Globus pallidus (tissue), 1 donor: Measurements from ENCODE around the gene CAMKMT.
A peak's percentile ranks its signal among the peaks of the same experiment; 100 is the strongest.

Experiments used
- DNase-seq: peaks from one replicate; pipeline ENCODE4 v3.0.0-alpha.2; 2015; ENCODE audit warnings: low spot score

Gene CAMKMT

GRCh38 chr2:44598330-44599119 lies 236.8 kb downstream of the CAMKMT start:
- no peak for DNase-seq

GRCh38 chr2:44599130-44599529 lies 237.4 kb downstream of the CAMKMT start:
- DNase-seq = no peak

GRCh38 chr2:44602446-44602845 lies 240.7 kb downstream of the CAMKMT start:
- no peak for DNase-seq

GRCh38 chr2:44605511-44605910 lies 243.8 kb downstream of the CAMKMT start:
- DNase-seq = no peak

- no peak for DNase-seq
These were observed 250.5 kb downstream of the CAMKMT start for GRCh38 chr2:44612276-44612675.

- DNase-seq = no peak
These were observed 253.2 kb downstream of the CAMKMT start for GRCh38 chr2:44614940-44615339.

- peak; percentile 5 for DNase-seq
These were observed 254.3 kb downstream of the CAMKMT start for GRCh38 chr2:44615950-44616518.

GRCh38 chr2:44616667-44617155 lies 255.0 kb downstream of the CAMKMT start:
- no peak for DNase-seq

- no peak for DNase-seq
These were observed 256.7 kb downstream of the CAMKMT start for GRCh38 chr2:44618251-44619023.

GRCh38 chr2:44620189-44620990 lies 258.6 kb downstream of the CAMKMT start:
- DNase-seq = no peak

- no peak for DNase-seq
These were observed 262.0 kb downstream of the CAMKMT start for GRCh38 chr2:44623622-44624351.

GRCh38 chr2:44628297-44628696 lies 266.6 kb downstream of the CAMKMT start:
- DNase-seq = no peak

GRCh38 chr2:44632931-44633689 lies 271.4 kb downstream of the CAMKMT start:
- DNase-seq = no peak

GRCh38 chr2:44635725-44636124 lies 274.0 kb downstream of the CAMKMT start:
- DNase-seq = no peak

GRCh38 chr2:44638649-44639048 lies 276.9 kb downstream of the CAMKMT start:
- no peak for DNase-seq

GRCh38 chr2:44639399-44639798 lies 277.7 kb downstream of the CAMKMT start:
- DNase-seq = no peak

GRCh38 chr2:44642123-44642857 lies 280.5 kb downstream of the CAMKMT start:
- no peak for DNase-seq

- no peak for DNase-seq
These were observed 284.2 kb downstream of the CAMKMT start for GRCh38 chr2:44645937-44646336.

GRCh38 chr2:44649381-44649780 lies 287.6 kb downstream of the CAMKMT start:
- DNase-seq = no peak

- DNase-seq = no peak
These were observed 289.0 kb downstream of the CAMKMT start for GRCh38 chr2:44650796-44651195.
